Transverse colon (tissue), 4 donors: Measurements from ENCODE around the gene PRKG1. TPM values are rescaled to one million over a fixed set of nuclear protein-coding genes. Genes with fewer than 3 reads are reported as not detected.

Experiments used
- DNase-seq: peaks from one replicate; pipeline ENCODE4 v3.0.0-alpha.2; 2019
- H3K27ac ChIP-seq, 4 donors: fragments of 200-600 bp; sonication (generic); 2 replicates each; pipeline ENCODE4 v1.5.1; 2016 to 2018; ENCODE audit warnings: inconsistent platforms in 4 of 4
- H3K27me3 ChIP-seq: fragments of 200-600 bp; sonication (generic); 2 replicates; pipeline ENCODE4 v1.5.1; 2017; ENCODE audit warnings: inconsistent platforms
- H3K36me3 ChIP-seq, 4 donors: fragments of 200-600 bp; sonication (generic); 2 replicates each; pipeline ENCODE4 v1.5.1; 2017 to 2019; ENCODE audit warnings: inconsistent platforms in 4 of 4
- H3K4me1 ChIP-seq, 4 donors: fragments of 200-600 bp; sonication (generic); 2 replicates each; pipeline ENCODE4 v1.5.1; 2017 to 2020; ENCODE audit warnings: inconsistent platforms in 4 of 4
- H3K4me3 ChIP-seq, 4 donors: fragments of 200-600 bp; sonication (generic); 1 replicate in 1 of 4; 2 replicates in 3 of 4; pipeline versions ENCODE4 v1.5.1 to v1.6.1; 2017 to 2019; ENCODE audit warnings: inconsistent platforms in 4 of 4
- H3K9me3 ChIP-seq, 2 donors: fragments of 200-600 bp; sonication (generic); 2 replicates each; pipeline ENCODE4 v1.5.1; 2017 to 2019; ENCODE audit warnings: inconsistent platforms in 2 of 2
- EP300 ChIP-seq: sonication (generic); formaldehyde crosslinking; IDR thresholded peaks from one replicate; pipeline ENCODE4 v1.6.1; 2017; ENCODE audit warnings: antibody characterized with exemption, low read depth
- POLR2A ChIP-seq: fragments of 450-650 bp; IDR thresholded peaks from one replicate; pipeline ENCODE4 v1.6.1; 2016; ENCODE audit warnings: antibody characterized with exemption, mild to moderate bottlenecking, moderate library complexity
- POLR2AphosphoS5 ChIP-seq, 3 donors: sonication (generic); formaldehyde crosslinking; IDR thresholded peaks; one replicate each; pipeline ENCODE4 v1.6.1; 2016; ENCODE audit warnings: antibody characterized with exemption in 3 of 3
- WGBS, 2 donors: methylation state at CpG; one replicate each; pipeline ENCODE4 v1.1.5; 2018; ENCODE audit warnings: low coverage in 1 of 2; 5-methylcytosine and 5-hydroxymethylcytosine counted together
- in situ Hi-C, 4 donors: fragments of 200-750 bp; cut with MboI; loops; one replicate each; pipeline versions ENCODE4 v1.15.0 to v1.15.1; 2017; ENCODE audit warnings: low sequenced_read_pairs in 3 of 4, low pct_ligation_motif_present in 1 of 4, low pct_unique_long_range_greater_than_20kb in 1 of 4
- intact Hi-C: fragments of 100-400 bp; cut with DNase I; formaldehyde crosslinking; loops from one replicate; pipeline ENCODE4 v1.15.1; 2023; ENCODE audit warnings: low total_unique reads
- total RNA-seq, 4 donors: library from RNA; depleted of rRNA; stranded (reverse); fragments of >200 nt; gene quantifications; one replicate each; pipeline ENCODE4 v1.1.0, GENCODE V29; 2016
- TF ChIP-seq, protein P1 (sequence below), 5 experiments: fragments of 200-600 bp in 3 of 5; fragments of 450-650 bp in 2 of 5; sonication (generic) in 3 of 5; IDR thresholded peaks; 1 replicate in 2 of 5; 2 replicates in 3 of 5; pipeline ENCODE4 v1.5.1; 2016 to 2017; ENCODE audit warnings: antibody characterized with exemption in 5 of 5, inconsistent platforms in 3 of 5, mild to moderate bottlenecking in 2 of 5, moderate library complexity in 1 of 5

The PRKG1 gene
- total RNA-seq, 4 donors from 2014 or later: 17.6 to 30.6 (median 26.9) TPM

DNA sequence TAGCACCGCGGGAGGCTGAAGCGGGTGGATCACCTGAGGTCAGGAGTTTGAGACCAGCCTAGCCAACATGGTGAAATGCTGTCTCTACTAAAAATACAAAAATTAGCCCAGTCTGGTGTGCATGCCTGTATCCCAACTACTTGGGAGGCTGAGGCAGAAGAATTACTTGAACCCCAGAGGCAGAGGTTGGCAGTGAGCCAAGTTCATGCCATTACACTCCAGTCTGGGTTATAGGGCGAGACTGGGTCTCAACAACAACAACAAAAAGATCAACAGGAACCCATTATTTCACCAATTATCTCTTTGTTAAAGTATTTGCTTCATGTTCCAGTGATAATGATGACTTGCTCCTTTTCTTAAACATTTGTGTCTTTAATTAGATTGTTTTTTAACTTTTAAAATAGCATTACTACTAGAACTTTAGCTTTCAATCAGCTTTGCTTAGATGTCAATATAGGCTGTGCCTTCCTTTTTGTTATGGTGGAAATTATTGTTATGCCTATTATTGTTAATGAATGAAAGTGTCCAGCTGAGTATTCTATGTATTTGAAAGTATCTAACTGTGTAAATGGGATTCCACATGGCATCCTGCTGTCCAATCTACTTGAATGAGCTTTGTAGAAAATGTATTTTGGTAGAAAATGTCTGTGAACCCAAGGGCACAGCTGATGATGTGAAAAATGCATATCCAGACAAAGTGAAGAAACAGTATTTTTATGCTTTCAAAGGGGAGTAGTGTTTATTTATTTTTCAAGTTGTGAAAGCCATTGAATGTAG, 686.8 kb downstream of the PRKG1 start:
- no peaks in the 10 kb centered on the region for H3K4me1 ChIP-seq
- DNase-seq: no peak
- H3K27ac ChIP-seq: no peak overlapping the region
- H3K4me3 ChIP-seq: no peak overlapping the region
- in situ Hi-C loops: no loop called here
- intact Hi-C loops: no loop called here
- TF ChIP-seq EP300 (no peak), POLR2A (no peak), POLR2AphosphoS5 (IDR thresholded peaks at IDR 0.05) (no peak)
- TF ChIP-seq, protein P1, sequence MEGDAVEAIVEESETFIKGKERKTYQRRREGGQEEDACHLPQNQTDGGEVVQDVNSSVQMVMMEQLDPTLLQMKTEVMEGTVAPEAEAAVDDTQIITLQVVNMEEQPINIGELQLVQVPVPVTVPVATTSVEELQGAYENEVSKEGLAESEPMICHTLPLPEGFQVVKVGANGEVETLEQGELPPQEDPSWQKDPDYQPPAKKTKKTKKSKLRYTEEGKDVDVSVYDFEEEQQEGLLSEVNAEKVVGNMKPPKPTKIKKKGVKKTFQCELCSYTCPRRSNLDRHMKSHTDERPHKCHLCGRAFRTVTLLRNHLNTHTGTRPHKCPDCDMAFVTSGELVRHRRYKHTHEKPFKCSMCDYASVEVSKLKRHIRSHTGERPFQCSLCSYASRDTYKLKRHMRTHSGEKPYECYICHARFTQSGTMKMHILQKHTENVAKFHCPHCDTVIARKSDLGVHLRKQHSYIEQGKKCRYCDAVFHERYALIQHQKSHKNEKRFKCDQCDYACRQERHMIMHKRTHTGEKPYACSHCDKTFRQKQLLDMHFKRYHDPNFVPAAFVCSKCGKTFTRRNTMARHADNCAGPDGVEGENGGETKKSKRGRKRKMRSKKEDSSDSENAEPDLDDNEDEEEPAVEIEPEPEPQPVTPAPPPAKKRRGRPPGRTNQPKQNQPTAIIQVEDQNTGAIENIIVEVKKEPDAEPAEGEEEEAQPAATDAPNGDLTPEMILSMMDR (IDR thresholded peaks at IDR 0.05): no peak
- WGBS, 2 donors: 83 to 90% methylated on average over 1 to 4 of the region's 4 CpGs
- no peaks in the 10 kb centered on the region for H3K27me3 ChIP-seq
- no peaks in the 10 kb centered on the region for H3K9me3 ChIP-seq
- H3K36me3 ChIP-seq: no peaks in the 10 kb centered on the region

GRCh38 chr10:51763746-51764145, 689.5 kb downstream of the PRKG1 start:
- TF ChIP-seq POLR2AphosphoS5 (IDR thresholded peaks at IDR 0.05): no peak
- TF ChIP-seq, protein P1 (IDR thresholded peaks at IDR 0.05): no peak
- no peak for TF ChIP-seq POLR2A
- no peak for TF ChIP-seq EP300
- no peaks in the 10 kb centered on the region for H3K27me3 ChIP-seq
- H3K27ac ChIP-seq: no peak overlapping the region
- in situ Hi-C loops: no loop called here
- H3K4me3 ChIP-seq: no peak overlapping the region
- no peaks in the 10 kb centered on the region for H3K4me1 ChIP-seq
- H3K9me3 ChIP-seq: no peaks in the 10 kb centered on the region
- intact Hi-C loops: no loop called here
- H3K36me3 ChIP-seq: no peaks in the 10 kb centered on the region
- no peak for DNase-seq

DNA sequence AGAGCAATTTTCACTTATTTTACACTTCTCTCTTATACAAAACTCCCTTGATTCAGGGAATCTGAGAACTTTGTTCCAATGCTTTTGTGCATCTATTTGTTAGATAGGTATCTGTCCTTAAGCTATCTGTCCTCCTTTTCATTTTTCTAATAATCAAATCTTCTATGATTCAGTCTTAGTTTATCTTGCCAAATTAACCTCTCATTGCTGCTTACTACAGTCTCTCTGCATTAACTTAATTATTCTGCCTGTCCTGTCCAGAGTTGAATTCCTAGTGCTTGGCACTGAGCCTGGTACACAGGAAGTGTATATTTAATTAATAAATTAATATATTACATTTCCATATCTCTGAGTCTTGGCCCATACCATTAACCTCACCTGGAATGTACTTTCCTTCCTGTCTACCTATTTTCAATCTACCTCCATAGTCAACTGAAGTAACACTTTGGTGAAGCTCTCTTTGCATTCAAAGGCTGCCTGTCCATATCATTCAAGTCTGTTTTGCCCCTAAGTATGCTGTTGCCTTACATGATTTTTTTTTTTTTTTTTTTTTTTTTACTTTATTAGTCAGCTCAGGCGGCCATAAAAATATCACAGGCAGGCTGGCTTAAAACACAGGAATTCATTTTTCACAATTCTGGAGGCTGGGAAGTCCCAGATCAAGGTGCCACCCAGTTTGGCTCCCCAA, 691.1 kb downstream of the PRKG1 start:
- in situ Hi-C loops: no loop called here
- DNase-seq: no peak
- no peaks in the 10 kb centered on the region for H3K27me3 ChIP-seq
- no peaks in the 10 kb centered on the region for H3K9me3 ChIP-seq
- no peaks in the 10 kb centered on the region for H3K36me3 ChIP-seq
- TF ChIP-seq POLR2AphosphoS5 (IDR thresholded peaks at IDR 0.05) (no peak), POLR2A (no peak), EP300 (no peak)
- TF ChIP-seq, protein P1 (IDR thresholded peaks at IDR 0.05): no peak
- WGBS, 2 donors: 89 to 100% methylated on average over 1 of the region's 1 CpG
- intact Hi-C loops: no loop called here
- no peak overlapping the region for H3K4me3 ChIP-seq
- no peak overlapping the region for H3K27ac ChIP-seq
- no peaks in the 10 kb centered on the region for H3K4me1 ChIP-seq

DNA sequence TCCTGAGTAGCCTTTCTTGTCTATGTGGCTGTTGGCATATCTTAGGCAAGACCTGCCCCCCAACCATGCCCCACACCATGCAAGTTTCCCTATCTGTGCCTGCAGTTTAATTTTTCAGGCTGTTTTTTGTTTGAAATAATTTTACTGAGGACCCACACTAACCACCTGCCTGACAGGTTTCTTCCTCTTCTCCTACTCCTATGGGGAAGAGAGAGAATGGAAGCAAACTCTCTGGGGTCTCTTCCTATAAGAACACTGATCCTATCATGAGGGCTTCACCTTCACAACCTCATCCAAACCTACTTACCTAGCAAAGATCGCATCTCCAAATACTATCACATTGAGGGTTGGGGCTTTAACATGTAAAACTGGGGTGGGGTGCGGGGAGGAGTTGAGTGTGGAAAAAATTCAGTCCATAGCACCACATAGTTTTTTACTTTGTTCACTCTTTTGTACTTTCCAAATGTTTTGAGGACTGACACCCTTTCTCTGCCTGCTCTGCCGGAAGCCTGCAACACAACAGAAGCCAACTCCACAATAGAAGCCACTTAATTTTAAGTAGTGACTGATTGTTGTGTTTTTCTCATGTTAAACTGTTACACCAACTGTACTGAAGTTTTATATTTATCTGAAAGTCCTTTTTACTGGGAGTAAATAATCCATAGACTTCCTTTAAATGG, 692.3 kb downstream of the PRKG1 start:
- no peak overlapping the region for H3K4me3 ChIP-seq
- no peaks in the 10 kb centered on the region for H3K36me3 ChIP-seq
- no peak overlapping the region for H3K27ac ChIP-seq
- no peak for DNase-seq
- H3K4me1 ChIP-seq: no peaks in the 10 kb centered on the region
- in situ Hi-C loops (no loop called here), intact Hi-C loops (no loop called here)
- WGBS, 2 donors: 96 to 100% methylated on average over 1 to 3 of the region's 3 CpGs
- H3K9me3 ChIP-seq: no peaks in the 10 kb centered on the region
- H3K27me3 ChIP-seq: no peaks in the 10 kb centered on the region
- TF ChIP-seq EP300 (no peak), POLR2AphosphoS5 (IDR thresholded peaks at IDR 0.05) (no peak)
- TF ChIP-seq, protein P1 (IDR thresholded peaks at IDR 0.05): no peak
